ENCODE results near the gene HSDL1. TPM values are rescaled to one million over a fixed set of nuclear protein-coding genes. Genes with fewer than 3 reads are reported as not detected.

The HSDL1 gene
- total RNA-seq, 1 experiment from 2014 or later = 34.2 TPM

DNA sequence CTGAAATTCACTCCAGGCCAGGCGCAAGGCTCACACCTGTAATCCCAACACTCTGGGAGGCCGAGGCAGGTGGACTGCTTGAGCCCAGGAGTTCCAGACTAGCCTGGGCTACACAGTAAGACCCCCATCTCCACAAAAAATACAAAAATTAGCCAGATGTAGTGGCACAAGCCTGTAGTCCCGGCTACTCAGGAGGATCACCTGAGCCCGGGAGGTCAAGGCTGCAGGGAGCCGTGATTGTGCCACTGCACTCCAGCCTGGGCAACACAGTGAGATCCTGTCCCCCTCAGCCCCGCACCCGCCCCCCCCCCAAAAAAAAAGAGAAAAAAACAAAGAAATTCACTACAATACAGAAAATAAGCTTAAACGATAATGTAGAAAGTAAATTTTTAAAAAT is 59.7 kb downstream of the HSDL1 start:
- H3T11ph ChIP-seq (ENCODE audit: low read length) = no peak overlapping the region
- H3K14ac ChIP-seq (ENCODE audit: insufficient read depth, low read length) = no peak overlapping the region
- TF ChIP-seq, protein P1, sequence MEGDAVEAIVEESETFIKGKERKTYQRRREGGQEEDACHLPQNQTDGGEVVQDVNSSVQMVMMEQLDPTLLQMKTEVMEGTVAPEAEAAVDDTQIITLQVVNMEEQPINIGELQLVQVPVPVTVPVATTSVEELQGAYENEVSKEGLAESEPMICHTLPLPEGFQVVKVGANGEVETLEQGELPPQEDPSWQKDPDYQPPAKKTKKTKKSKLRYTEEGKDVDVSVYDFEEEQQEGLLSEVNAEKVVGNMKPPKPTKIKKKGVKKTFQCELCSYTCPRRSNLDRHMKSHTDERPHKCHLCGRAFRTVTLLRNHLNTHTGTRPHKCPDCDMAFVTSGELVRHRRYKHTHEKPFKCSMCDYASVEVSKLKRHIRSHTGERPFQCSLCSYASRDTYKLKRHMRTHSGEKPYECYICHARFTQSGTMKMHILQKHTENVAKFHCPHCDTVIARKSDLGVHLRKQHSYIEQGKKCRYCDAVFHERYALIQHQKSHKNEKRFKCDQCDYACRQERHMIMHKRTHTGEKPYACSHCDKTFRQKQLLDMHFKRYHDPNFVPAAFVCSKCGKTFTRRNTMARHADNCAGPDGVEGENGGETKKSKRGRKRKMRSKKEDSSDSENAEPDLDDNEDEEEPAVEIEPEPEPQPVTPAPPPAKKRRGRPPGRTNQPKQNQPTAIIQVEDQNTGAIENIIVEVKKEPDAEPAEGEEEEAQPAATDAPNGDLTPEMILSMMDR (conservative IDR thresholded peaks at IDR 0.05) = no peak
- no peak overlapping the region for H3K56ac ChIP-seq (ENCODE audit: insufficient read length, low read depth, low read length)
- H3K4me1 ChIP-seq (ENCODE audit: insufficient read depth, low read length) = no peaks in the 10 kb centered on the region
- H3K23me2 ChIP-seq (ENCODE audit: insufficient read length, low read depth, low read length, poor library complexity, severe bottlenecking) = no peaks in the 10 kb centered on the region
- H2AK5ac ChIP-seq (ENCODE audit: insufficient read length, low read length) = no peak overlapping the region
- Mint-ChIP-seq H3K4me1 (no peaks in the 10 kb centered on the region), H3K4me3 (no peak overlapping the region), H3K27ac (no peak overlapping the region), H3K36me3 (ENCODE audit: insufficient read depth in 1 of 3, low read depth in 3 of 3) (peaks cover 8 to 77% (median 57%) of the 10 kb centered on the region in 3 experiments; a peak in 6 of 7 replicates), H3K27me3 (ENCODE audit: low read depth) (no peaks in the 10 kb centered on the region), H3K9me3 (no peaks in the 10 kb centered on the region)
- no peak overlapping the region for H3K9ac ChIP-seq (ENCODE audit: extremely low read depth, insufficient read length, low read length)
- no peak overlapping the region for H3K18ac ChIP-seq (ENCODE audit: insufficient read length, low read depth, low read length)
- H3K4ac ChIP-seq (ENCODE audit: low read depth, low read length) = no peak overlapping the region
- H2BK120ac ChIP-seq (ENCODE audit: low read depth, low read length, poor library complexity, severe bottlenecking) = no peak overlapping the region
- H4K5ac ChIP-seq (ENCODE audit: insufficient read length, low read depth, low read length) = no peak overlapping the region
- H4K91ac ChIP-seq (ENCODE audit: insufficient read length, low read depth, low read length) = no peak overlapping the region
- no peak overlapping the region for H2AFZ ChIP-seq (ENCODE audit: low read length)
- no peak overlapping the region for H2BK5ac ChIP-seq (ENCODE audit: insufficient read length, low read length)
- H3K27ac ChIP-seq (ENCODE audit: insufficient read length, low read depth, low read length) = no peak overlapping the region
- no peak overlapping the region for H2BK15ac ChIP-seq (ENCODE audit: low read depth, low read length)
- DNase-seq = no peak
- no peaks in the 10 kb centered on the region for H3K27me3 ChIP-seq (ENCODE audit: insufficient read depth, low read length)
- no peaks in the 10 kb centered on the region for H4K20me1 ChIP-seq (ENCODE audit: control insufficient read depth, insufficient read depth, insufficient read length)
- H3K23ac ChIP-seq (ENCODE audit: insufficient read length, low read depth, low read length) = no peak overlapping the region
- WGBS (ENCODE audit: extremely low coverage, insufficient read length, low lambda C conversion rate) = no CpG with 5 or more reads among the region's 8 CpGs
- H2BK20ac ChIP-seq (ENCODE audit: low read depth, low read length, poor library complexity, severe bottlenecking) = no peak overlapping the region
- H3K9me3 ChIP-seq (ENCODE audit: control insufficient read depth, low read depth, low read length) = no peaks in the 10 kb centered on the region
- H3K79me1 ChIP-seq (ENCODE audit: insufficient read depth, low read depth, low read length, poor library complexity, severe bottlenecking) = no peaks in the 10 kb centered on the region
- no peak overlapping the region for H4K8ac ChIP-seq (replicated peaks; ENCODE audit: insufficient read length, low read depth, low read length)
- no peak overlapping the region for H2BK12ac ChIP-seq (ENCODE audit: insufficient read length, low read depth, low read length)
- H3K4me2 ChIP-seq (ENCODE audit: insufficient read depth, insufficient read length, low read length) = no peak overlapping the region
- H3K79me2 ChIP-seq (ENCODE audit: insufficient read depth, low read length) = no peaks in the 10 kb centered on the region

Measured in H9 (cell line).